PC-3 (cell line): Measurements from ENCODE around the gene ID1. TPM values are rescaled to one million over a fixed set of nuclear protein-coding genes. Genes with fewer than 3 reads are reported as not detected.
"Not testable (repeated sequence)": the region's sequence is repeated elsewhere in the genome, so short reads cannot be mapped to it uniquely, and the experiment has no call there.

Experiments used
- ATAC-seq: fragments of 200-7000 bp; cut with Tn5 transposase; 2 replicates; pipeline ENCODE4 v1.9.1; 2020; ENCODE audit warnings: mild to moderate bottlenecking, moderate library complexity
- BruUV-seq: library from RNA; stranded (reverse); fragments of 400-500 nt; replicated peaks from 2 replicates; lab custom pipeline; 2021; lab: Mats Ljungman, UMichigan
- CTCF ChIA-PET: fragments of 300-600 bp; sonication (Branson Sonifier 250); formaldehyde crosslinking; loops from one replicate; lab custom pipeline; 2022; ENCODE audit warnings: antibody characterized with exemption; lab: Charles Lee
- POLR2A ChIA-PET: fragments of 300-600 bp; sonication (Branson Sonifier 250); formaldehyde crosslinking; loops from one replicate; lab custom pipeline; 2022; ENCODE audit warnings: antibody characterized with exemption; ENCODE audit not compliant: unreplicated experiment; lab: Charles Lee
- DNase-seq: peaks from one replicate; pipeline ENCODE4 v3.0.0-alpha.2; 2015
- H2AFZ ChIP-seq: fragments of 300-600 bp; sonication (generic); 2 replicates; pipeline ENCODE4 v1.6.0; 2016; ENCODE audit warnings: antibody characterized with exemption, low read length
- H3F3A ChIP-seq: fragments of 300-600 bp; sonication (generic); one replicate; pipeline ENCODE4 v1.6.0; 2017; ENCODE audit warnings: antibody characterized with exemption, low read length, control low read depth, mild to moderate bottlenecking; ENCODE audit not compliant: unreplicated experiment
- H3K27ac ChIP-seq: fragments of 300-600 bp; sonication (generic); 2 replicates; pipeline ENCODE4 v1.5.1; 2016; ENCODE audit warnings: mild to moderate bottlenecking, low read length
- H3K27me3 ChIP-seq: fragments of 300-600 bp; sonication (generic); 2 replicates; pipeline ENCODE4 v1.6.1; 2016; ENCODE audit warnings: low read length, mixed read lengths
- H3K36me3 ChIP-seq: fragments of 300-600 bp; sonication (generic); 2 replicates; pipeline ENCODE4 v1.6.1; 2016; ENCODE audit warnings: low read depth, mixed run types, low read length, mixed read lengths
- H3K4me1 ChIP-seq: fragments of 300-600 bp; sonication (generic); 2 replicates; pipeline ENCODE4 v1.5.1; 2016; ENCODE audit warnings: low read length; ENCODE audit not compliant: insufficient read depth
- H3K4me2 ChIP-seq: fragments of 300-600 bp; sonication (generic); 2 replicates; pipeline ENCODE4 v1.6.0; 2016; ENCODE audit warnings: low read length
- H3K4me3 ChIP-seq: fragments of 300-600 bp; sonication (generic); 2 replicates; pipeline ENCODE4 v1.5.1; 2016; ENCODE audit warnings: mild to moderate bottlenecking, low read length, mixed read lengths
- H3K79me2 ChIP-seq: fragments of 300-600 bp; sonication (generic); 2 replicates; pipeline ENCODE4 v1.6.1; 2017; ENCODE audit warnings: low read length, mixed read lengths
- H3K9ac ChIP-seq: fragments of 300-600 bp; sonication (generic); 2 replicates; pipeline ENCODE4 v1.6.0; 2016; ENCODE audit warnings: mild to moderate bottlenecking, low read length
- H3K9me2 ChIP-seq: fragments of 300-600 bp; sonication (generic); replicated peaks from 2 replicates; pipeline ENCODE4 v1.6.1; 2016; ENCODE audit warnings: mixed run types, low read length, mixed read lengths
- H3K9me3 ChIP-seq: fragments of 300-600 bp; sonication (generic); 2 replicates; pipeline ENCODE4 v1.6.1; 2016; ENCODE audit warnings: low read length, mixed read lengths
- H4K20me1 ChIP-seq: fragments of 300-600 bp; sonication (generic); 2 replicates; pipeline ENCODE4 v1.6.1; 2016; ENCODE audit warnings: low read length, mixed read lengths
- EZH2 ChIP-seq: fragments of 300-600 bp; sonication (generic); IDR thresholded peaks from one replicate; pipeline ENCODE4 v1.6.1; 2017; ENCODE audit warnings: antibody characterized with exemption, mild to moderate bottlenecking, low read length; ENCODE audit not compliant: unreplicated experiment
- EZH2phosphoT487 ChIP-seq: fragments of 300-600 bp; sonication (generic); IDR thresholded peaks from 2 replicates; pipeline ENCODE4 v1.6.1; 2018; ENCODE audit warnings: mild to moderate bottlenecking, antibody characterized with exemption, low read length, borderline replicate concordance
- intact Hi-C: fragments of 100-400 bp; cut with micrococcal nuclease; formaldehyde crosslinking; loops from 2 replicates; pipeline ENCODE4 v1.9.0; 2023
- total RNA-seq: library from RNA; depleted of rRNA; stranded (reverse); fragments of >200 nt; gene quantifications from 2 replicates; pipeline ENCODE4 v1.2.3, GENCODE V29; 2014
- TF ChIP-seq, protein P1 (sequence below): fragments of 300-600 bp; sonication (generic); conservative IDR thresholded peaks from 2 replicates; pipeline ENCODE4 v1.5.1; 2017; ENCODE audit warnings: antibody characterized with exemption, low read depth, mild to moderate bottlenecking, low read length

Gene ID1
- total RNA-seq, 1 experiment from 2014 or later: 774 TPM

DNA sequence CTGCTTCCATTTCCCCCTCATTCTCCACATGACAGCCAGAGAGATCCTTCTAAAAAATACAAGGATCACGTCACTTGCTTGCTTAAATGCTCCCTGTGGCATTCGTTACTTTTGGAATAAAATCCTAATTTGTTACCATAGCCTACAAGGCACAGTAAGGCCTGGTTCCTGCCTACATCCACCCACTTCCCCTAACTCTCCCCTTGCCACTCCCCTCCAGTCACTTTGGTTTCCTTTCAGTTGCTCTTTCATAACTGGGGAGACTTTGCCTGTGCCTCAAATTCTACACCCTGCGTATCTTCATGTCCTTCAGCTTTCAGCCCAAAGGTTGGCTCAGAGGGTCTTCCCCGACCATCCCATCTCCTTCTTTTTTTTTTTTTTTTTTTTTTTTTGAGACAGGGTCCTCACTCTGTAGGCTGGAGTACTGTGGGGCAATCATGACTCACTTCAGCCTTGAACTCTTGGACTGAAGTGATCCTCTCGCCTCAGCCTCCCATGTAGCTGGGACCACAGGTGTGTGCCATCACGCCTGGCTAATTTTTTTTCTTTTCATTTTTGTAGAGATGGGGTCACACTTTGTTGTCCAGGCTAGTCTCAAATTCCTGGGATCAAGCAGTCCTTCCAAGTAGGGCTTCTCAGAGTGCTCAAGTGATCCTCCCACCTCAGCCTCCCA lies 12.5 kb downstream of the ID1 start:
- TF ChIP-seq EZH2phosphoT487 (no peak), EZH2 (no peak)
- TF ChIP-seq, protein P1, sequence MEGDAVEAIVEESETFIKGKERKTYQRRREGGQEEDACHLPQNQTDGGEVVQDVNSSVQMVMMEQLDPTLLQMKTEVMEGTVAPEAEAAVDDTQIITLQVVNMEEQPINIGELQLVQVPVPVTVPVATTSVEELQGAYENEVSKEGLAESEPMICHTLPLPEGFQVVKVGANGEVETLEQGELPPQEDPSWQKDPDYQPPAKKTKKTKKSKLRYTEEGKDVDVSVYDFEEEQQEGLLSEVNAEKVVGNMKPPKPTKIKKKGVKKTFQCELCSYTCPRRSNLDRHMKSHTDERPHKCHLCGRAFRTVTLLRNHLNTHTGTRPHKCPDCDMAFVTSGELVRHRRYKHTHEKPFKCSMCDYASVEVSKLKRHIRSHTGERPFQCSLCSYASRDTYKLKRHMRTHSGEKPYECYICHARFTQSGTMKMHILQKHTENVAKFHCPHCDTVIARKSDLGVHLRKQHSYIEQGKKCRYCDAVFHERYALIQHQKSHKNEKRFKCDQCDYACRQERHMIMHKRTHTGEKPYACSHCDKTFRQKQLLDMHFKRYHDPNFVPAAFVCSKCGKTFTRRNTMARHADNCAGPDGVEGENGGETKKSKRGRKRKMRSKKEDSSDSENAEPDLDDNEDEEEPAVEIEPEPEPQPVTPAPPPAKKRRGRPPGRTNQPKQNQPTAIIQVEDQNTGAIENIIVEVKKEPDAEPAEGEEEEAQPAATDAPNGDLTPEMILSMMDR: no peak
- Histone ChIP-seq H3K4me2 (no peak overlapping the region), H3K36me3 (no peaks in the 10 kb centered on the region), H3K9me3 (no peaks in the 10 kb centered on the region), H3F3A (no peaks in the 10 kb centered on the region), H3K27me3 (no peaks in the 10 kb centered on the region), H4K20me1 (no peaks in the 10 kb centered on the region), H3K9ac (no peak overlapping the region), H3K4me3 (no peak overlapping the region), H3K27ac (no peak overlapping the region), H3K9me2 (no peaks in the 10 kb centered on the region), H3K79me2 (no peaks in the 10 kb centered on the region), H3K4me1 (peaks cover 2% of the 10 kb centered on the region; the same call in 1 of the 2 replicates), H2AFZ (no peak overlapping the region)
- CTCF ChIA-PET: interaction anchor here (0.5 kb wide), 1 partner anchor 60 kb away, joined by 26 read pairs; no protein-coding TSS in a partner anchor
- DNase-seq: no peak
- ATAC-seq: no peak
- POLR2A ChIA-PET: no interaction called here
- intact Hi-C loops: no loop called here
- BruUV-seq: no TSS peak

GRCh38 chr20:31620246-31620645 lies 15.2 kb downstream of the ID1 start:
- ChIA-PET POLR2A (no interaction called here), CTCF (no interaction called here)
- H3K36me3 ChIP-seq: no peaks in the 10 kb centered on the region
- no peaks in the 10 kb centered on the region for H3K4me1 ChIP-seq
- H2AFZ ChIP-seq: no peak overlapping the region
- ATAC-seq (no peak), DNase-seq (peak; percentile 26)
- intact Hi-C loops: no loop called here
- H3K79me2 ChIP-seq: no peaks in the 10 kb centered on the region
- BruUV-seq: no TSS peak
- H4K20me1 ChIP-seq: no peaks in the 10 kb centered on the region
- no peak overlapping the region for H3K4me2 ChIP-seq
- H3K27ac ChIP-seq: no peak overlapping the region
- no peaks in the 10 kb centered on the region for H3K9me3 ChIP-seq
- TF ChIP-seq EZH2phosphoT487 (no peak), EZH2 (no peak)
- TF ChIP-seq, protein P1: no peak
- no peaks in the 10 kb centered on the region for H3K9me2 ChIP-seq
- H3F3A ChIP-seq: no peaks in the 10 kb centered on the region
- H3K9ac ChIP-seq: no peak overlapping the region
- H3K4me3 ChIP-seq: no peak overlapping the region
- no peaks in the 10 kb centered on the region for H3K27me3 ChIP-seq

DNA sequence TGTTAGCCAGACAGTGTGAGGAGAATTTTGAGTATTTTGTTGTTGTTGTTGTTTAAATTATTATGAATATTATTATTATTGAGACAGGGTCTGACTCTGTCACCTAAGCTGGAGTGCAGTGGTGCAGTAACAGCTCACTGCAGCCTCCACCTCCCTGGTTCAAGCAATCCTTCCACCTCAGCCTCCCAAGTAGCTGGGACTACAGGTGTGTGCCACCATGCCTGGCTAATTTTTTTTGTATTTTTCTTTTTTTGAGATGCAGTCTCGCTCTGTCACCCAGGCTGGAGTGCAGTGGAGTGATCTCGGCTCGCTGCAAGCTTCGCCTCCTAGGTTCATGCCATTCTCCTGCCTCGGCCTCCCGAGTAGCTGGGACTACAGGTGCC lies 18.0 kb downstream of the ID1 start:
- H3K27ac ChIP-seq, H3K4me1 ChIP-seq, H3K9ac ChIP-seq, DNase-seq, H3F3A ChIP-seq, H3K9me3 ChIP-seq, H4K20me1 ChIP-seq, H3K4me2 ChIP-seq, H3K36me3 ChIP-seq, H3K9me2 ChIP-seq, H3K27me3 ChIP-seq, H3K79me2 ChIP-seq, H3K4me3 ChIP-seq, H2AFZ ChIP-seq, BruUV-seq, POLR2A ChIA-PET, ATAC-seq, intact Hi-C loops: not testable (repeated sequence)
- CTCF ChIA-PET: interaction anchor here (0.6 kb wide), 1 partner anchor 104 kb away, joined by 6 read pairs; no protein-coding TSS in a partner anchor

DNA sequence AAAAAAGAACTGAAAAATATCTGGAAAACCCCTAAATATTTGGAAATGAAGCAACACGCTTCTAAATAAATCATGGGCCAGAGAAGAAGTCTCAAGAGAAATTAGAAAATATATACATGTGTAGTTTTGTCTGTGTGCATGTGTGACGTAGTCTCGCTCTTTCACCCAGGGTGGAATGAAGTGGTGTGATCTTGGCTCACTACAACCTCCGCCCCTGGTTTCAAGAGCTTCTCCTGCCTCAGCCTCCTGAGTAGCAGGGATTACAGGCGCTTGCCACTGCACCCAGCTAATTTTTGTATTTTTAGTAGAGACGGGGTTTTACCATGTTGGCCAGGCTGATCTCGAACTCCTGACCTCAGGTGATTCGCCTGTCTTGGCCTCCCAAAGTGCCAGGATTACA lies 21.4 kb downstream of the ID1 start:
- H3K9me2 ChIP-seq, POLR2A ChIA-PET, intact Hi-C loops, CTCF ChIA-PET, H3K4me2 ChIP-seq, H3K4me1 ChIP-seq, H3K27me3 ChIP-seq, H4K20me1 ChIP-seq, H3K9ac ChIP-seq, H3K9me3 ChIP-seq, DNase-seq, BruUV-seq, H3F3A ChIP-seq, H3K27ac ChIP-seq, H3K79me2 ChIP-seq, H2AFZ ChIP-seq, ATAC-seq, H3K36me3 ChIP-seq, H3K4me3 ChIP-seq: not testable (repeated sequence)

GRCh38 chr20:31628057-31628456 lies 23.0 kb downstream of the ID1 start:
- H3K27me3 ChIP-seq, H3K36me3 ChIP-seq, BruUV-seq, H3K4me1 ChIP-seq, H3K27ac ChIP-seq, H3K9ac ChIP-seq, CTCF ChIA-PET, DNase-seq, intact Hi-C loops, H3F3A ChIP-seq, H3K9me2 ChIP-seq, H3K4me2 ChIP-seq, ATAC-seq, H3K4me3 ChIP-seq, H3K79me2 ChIP-seq, POLR2A ChIA-PET, H4K20me1 ChIP-seq, H2AFZ ChIP-seq, H3K9me3 ChIP-seq: not testable (repeated sequence)
